ENCODE results near the gene DDX28.

DDX28 gene

DNA sequence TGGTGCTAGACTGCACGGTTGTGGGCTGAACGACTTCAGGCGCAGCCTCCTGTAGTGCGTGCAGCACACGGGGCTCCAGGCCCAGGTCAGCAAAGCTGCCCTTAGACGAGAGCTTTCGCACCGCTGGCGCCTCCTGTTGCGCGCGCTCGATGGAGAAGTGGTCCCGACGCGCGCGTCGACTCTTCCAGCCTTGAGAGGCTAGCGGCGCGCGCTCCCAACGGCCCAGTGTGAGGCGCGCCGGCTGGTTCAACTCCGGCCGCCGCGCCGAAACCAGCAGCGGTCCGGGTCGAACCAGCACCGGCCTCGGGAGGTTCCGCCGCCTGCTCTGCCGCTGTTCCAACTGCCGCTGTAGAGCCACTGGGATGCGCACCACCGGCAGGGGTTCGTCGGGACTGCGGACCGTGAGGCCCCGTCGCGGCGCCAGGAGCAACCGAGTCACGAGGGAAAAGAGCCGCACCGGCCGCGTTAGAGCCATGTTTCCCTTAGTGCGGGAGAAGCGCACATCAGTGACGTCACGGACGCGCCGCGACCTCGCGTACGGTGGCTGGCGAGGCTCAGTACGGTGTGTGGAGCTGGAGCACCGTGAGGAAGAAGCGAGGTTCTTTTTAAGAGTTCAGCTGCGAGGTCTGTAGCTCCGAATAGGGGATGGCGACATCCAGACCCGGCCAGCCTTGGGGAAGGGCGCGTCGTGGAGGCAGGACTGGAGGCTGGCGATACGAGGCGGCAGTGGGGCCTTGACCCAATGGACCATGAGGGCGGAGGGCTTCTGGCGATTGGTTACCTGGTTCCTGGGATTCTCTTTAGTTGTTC, at the start of gene DDX28, which contains the start of gene DUS2:
Gene DDX28, minus strand, starts transcription at position 505 of the 810 bp plus-strand sequence. Its CDS starts 30 bp downstream, at position 475.
Gene DUS2, plus strand, starts transcription at position 557 of the 810 bp plus-strand sequence. CDS start 14,740 bp downstream, outside the sequence.
- peak; percentile 94 for DNase-seq (ENCODE audit: low spot score)

DNA sequence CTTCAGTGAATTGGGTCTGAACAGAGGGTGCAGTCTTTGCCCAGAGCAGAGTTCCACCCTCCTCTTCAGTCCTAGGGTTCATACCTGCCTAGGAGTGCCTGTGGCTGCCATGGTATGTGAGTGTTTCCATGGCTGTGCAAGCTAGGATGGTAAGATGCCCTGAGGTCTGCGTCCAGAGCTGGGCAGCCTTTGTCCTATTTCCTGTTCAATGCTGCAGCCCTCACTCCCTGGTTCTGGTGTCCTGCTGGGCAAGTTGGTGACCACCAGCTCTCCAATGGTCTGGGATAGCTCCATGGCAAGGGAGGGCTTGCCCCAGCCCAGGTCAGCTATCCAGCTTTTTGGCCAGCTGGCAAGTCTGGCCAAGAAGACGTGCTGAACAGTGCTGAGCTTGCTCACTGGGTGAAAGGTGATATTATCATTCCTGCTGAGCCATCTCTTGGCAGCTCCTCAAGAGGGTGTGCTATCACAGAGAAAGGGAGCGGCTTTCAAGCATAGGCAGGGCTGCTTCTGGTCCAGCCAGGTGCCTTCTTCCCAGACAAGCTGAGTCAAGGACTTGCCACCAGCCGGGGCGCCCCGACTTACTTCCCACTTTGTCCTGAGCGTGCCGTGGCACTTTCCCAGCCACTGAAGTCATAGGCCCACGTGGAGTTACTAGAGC, 49.1 kb upstream of the DDX28 start:
- peak; percentile 83 for DNase-seq (ENCODE audit: low spot score)

GRCh38 chr16:68071518-68071901, 48.5 kb upstream of the DDX28 start:
- no peak for DNase-seq (ENCODE audit: low spot score)

- no peak for DNase-seq (ENCODE audit: low spot score)
These were observed 47.9 kb upstream of the DDX28 start for GRCh38 chr16:68070806-68071517.

GRCh38 chr16:68070249-68070730, 47.3 kb upstream of the DDX28 start:
- DNase-seq (ENCODE audit: low spot score): no peak

DNA sequence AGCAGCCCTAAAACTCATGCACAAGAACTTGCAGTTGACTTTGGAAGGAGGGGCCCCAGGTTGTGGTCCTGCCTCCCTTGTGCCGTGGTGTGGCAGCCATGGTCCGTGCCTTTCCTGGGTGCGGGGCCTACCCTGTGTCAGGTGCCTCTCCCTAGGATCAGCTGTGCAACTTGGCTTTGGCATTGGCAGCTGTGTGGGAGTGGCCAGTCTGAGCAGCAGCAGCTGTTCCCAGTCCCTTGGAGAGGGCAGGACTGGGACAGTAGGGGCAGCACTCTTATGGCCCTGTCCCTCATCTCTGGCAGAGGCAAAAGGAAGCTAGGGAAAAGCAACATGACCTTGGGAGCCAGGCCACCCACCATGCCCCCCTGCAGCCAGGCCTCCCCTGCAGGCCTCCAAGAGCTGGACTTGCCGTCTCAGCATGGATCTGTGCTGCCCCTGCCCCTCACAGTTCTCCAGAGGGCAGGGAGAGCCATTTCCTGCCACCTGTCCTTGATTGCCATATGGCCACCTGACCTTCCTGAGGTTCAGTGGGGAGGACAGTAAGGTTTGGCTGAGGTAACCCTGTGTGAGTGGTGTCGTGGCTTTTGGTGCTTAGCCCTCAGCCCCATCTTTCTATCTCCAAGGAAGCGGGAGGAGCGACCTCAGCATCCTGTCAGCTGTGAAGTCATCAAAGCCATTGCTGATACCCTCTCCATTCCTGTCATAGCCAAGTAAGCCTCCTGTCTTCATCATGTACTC, 46.6 kb upstream of the DDX28 start:
- DNase-seq (ENCODE audit: low spot score): no peak

- DNase-seq (ENCODE audit: low spot score): no peak
These were observed 45.9 kb upstream of the DDX28 start for GRCh38 chr16:68068926-68069325.

DNA sequence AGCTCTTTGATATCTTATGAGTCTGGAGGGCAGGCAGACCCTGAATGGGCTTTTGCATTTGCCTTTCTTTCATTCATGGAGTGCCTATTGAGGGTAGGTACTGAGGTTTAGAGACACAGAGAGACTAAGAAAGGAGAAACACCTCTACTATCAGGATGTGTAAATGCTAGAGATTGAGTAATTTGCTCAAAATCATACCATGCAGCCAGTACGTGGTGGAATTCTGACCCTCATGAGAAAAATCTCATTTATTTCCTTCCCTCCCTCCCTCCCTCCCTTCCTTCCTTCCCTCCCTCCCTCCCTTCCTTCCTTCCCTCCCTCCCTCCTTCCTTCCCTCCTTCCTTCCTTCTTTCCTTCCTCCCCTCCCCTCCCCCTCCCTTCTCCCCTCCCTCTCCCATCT, 43.7 kb upstream of the DDX28 start:
- DNase-seq (ENCODE audit: low spot score): no peak

DNA sequence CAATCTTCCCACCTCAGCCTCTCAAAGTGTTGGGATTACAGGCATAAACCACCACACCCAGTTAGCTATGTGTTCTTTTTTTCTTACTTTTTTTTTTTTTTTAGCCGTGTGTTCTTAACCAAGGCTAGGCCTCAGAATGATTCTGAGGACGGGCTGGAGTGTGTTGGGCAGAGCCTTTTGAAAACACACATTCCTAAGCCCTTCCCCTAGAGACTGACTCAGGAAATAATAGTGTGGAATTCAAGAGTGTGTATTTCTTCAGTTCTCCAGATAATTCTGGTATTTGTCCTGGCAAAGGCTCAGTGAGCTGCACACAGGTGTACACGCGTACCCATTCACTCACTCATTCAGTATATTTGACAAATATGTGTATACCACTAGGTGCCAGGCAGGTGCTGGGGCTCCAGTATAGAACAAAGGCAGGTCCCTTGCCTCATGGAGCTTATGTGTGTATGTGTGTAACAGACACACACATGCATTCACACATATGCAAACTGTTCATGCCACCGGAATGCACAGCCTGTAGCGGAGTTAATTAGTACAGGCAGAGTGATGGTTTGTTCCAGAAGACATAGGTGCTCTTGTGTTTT, 42.8 kb upstream of the DDX28 start:
- DNase-seq (ENCODE audit: low spot score): no peak

GRCh38 chr16:68064791-68065365, 41.8 kb upstream of the DDX28 start:
- DNase-seq (ENCODE audit: low spot score): peak; percentile 81

- DNase-seq (ENCODE audit: low spot score): no peak
These were observed 39.9 kb upstream of the DDX28 start for GRCh38 chr16:68062910-68063393.

DNA sequence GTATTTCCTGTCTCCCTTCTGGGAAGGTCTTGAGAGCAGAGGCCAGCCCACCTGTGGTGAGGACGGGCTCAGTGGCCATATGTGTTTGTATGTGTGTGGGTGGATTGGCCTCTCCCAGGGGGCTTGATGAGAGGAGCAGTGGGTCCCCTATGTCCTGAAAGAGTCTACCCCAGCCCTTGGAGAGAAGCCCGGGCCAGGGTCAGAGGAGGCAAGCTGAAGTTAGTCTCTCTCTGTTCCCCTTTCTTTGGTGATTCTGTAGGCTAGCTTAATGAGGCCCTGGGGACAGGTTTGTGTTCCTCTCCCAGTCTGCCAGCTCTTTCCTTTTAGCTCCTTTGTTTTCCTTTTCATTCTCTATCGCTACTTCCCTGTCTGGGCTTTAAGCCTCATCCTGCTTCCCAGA, 38.4 kb upstream of the DDX28 start:
- no peak for DNase-seq (ENCODE audit: low spot score)

- DNase-seq (ENCODE audit: low spot score): no peak
These were observed 36.8 kb upstream of the DDX28 start for GRCh38 chr16:68059804-68060203.

DNA sequence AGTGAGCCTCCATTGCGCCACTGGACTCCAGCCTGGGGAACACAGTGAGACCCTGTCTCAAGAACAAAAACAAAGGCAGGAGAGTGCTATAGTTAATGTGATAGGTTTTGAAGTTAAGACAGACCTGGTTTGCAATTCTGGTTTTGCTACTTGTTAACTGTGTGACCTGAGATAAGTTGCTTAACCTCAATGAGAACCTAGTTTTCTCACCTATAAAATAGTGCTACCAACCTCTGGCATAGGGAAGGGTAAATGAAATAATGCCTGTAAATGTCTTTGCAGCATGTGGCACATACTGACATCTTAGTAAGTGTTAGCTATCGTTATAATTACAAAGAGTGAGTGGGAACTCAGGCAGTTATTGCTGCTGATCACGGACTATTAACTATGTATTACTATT, 32.4 kb upstream of the DDX28 start:
- DNase-seq (ENCODE audit: low spot score): no peak

- no peak for DNase-seq (ENCODE audit: low spot score)
These were observed 26.4 kb upstream of the DDX28 start for GRCh38 chr16:68049449-68049848.

- DNase-seq (ENCODE audit: low spot score): no peak
These were observed 25.0 kb upstream of the DDX28 start for GRCh38 chr16:68047987-68048386.

DNA sequence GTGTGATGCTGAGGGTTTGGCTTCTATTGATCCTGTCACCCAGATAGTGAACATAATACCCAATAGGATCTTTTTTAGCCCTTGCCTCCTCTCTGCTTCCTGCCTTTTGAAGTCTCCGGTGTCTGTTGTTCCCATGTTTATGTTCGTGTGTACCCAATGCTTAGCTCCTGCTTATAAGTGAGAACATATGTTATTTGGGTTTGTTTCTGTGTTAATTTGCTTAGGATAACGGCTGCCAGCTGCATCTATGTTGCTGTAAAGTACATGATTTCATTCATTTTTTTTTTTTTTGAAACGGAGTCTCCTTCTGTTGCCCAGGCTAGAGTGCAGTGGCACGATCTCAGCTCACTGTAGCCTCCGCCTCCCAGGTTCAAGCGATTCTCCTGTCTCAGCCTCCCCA, 23.1 kb upstream of the DDX28 start:
- no peak for DNase-seq (ENCODE audit: low spot score)

DNA sequence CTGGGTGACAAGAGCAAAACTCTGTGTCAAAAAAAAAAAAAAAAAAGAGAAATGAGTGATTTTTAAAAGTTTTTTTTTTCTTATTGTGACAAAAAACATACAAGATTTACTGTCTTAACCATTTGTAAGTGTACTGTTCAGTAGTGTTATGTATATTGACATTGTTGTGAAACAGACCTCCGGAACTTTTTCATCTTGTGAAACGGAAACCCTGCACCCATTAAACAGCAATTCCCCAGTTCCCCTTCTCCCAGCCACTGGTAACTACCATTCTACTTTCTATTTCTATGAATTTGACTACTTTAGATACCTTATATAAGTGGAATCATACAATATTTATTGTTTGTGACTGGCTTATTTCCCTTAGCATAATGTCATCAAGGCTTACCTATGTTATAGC, 18.8 kb upstream of the DDX28 start:
- DNase-seq (ENCODE audit: low spot score): no peak

DNA sequence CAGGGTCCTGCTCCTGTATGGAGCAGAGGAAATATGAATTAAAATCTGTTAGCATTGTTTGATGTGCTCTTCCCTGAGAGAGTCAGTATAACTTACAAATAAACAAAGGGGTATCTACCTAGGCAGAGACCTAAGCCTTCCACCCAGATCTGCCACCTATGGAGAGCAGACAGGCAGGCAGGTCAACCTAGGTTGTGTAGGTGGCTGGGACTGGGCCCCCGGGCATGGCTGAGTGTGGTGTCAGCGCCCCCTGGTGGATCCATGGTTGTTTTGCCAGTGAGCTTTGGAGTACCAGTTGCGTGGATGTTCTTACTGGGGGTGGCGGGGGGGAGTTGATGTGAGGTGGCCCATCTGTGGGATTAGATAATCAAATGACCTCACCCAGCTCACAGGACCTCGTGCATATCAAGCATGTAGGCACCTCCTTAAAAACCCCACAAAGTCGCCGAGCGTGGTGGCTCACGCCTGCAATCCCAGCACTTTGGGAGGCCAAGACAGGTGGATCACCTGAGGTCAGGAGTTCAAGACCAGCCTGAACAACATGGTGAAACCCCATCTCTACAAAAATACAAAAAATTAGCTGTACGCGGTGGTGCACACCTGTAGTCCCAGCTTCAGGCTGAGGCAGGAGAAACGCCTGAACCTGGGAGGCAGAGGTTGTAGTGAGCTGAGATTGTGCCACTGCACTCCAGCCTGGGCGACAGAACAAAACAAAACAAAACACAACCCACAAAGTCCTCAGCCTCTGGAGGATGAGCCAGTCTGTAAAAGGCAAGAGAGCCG, 17.7 kb upstream of the DDX28 start:
- peak; percentile 85 for DNase-seq (ENCODE audit: low spot score)
